Thyroid gland (tissue), 4 donors: Measurements from ENCODE around the gene CLDN11.

Experiments used
- POLR2A ChIP-seq, 2 donors: fragments of 450-650 bp; IDR thresholded peaks; one replicate each; pipeline ENCODE4 v1.6.1; 2017; ENCODE audit warnings: antibody characterized with exemption in 2 of 2, mild to moderate bottlenecking in 2 of 2, moderate library complexity in 1 of 2
- TF ChIP-seq, protein P1 (sequence below), 6 experiments: fragments of 200-600 bp in 3 of 6; fragments of 450-650 bp in 3 of 6; sonication (generic) in 3 of 6; IDR thresholded peaks; one replicate each; pipeline ENCODE4 v1.5.1; 2016 to 2019; ENCODE audit warnings: antibody characterized with exemption in 6 of 6, mild to moderate bottlenecking in 2 of 6, inconsistent platforms in 1 of 6, moderate library complexity in 1 of 6

DNA sequence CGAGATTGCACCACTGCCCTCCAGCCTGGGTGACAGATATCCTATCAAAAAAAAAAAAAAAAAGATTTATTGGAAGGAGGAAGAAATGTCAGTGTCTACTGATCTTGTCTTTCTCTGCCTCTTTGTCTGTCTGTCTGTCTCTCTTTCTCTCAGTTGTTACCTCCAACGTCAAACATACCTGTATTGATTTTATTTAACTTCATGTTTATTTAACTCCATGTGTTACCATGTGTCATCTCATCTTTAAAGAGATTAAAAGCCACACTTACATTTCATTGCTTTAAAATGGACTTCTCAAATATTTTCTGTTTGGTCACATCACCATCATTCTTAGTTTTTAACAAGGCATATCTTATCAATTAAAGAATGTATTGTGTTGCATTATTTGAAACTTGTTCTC, 9.4 kb downstream of the CLDN11 start:
- TF ChIP-seq, protein P1, sequence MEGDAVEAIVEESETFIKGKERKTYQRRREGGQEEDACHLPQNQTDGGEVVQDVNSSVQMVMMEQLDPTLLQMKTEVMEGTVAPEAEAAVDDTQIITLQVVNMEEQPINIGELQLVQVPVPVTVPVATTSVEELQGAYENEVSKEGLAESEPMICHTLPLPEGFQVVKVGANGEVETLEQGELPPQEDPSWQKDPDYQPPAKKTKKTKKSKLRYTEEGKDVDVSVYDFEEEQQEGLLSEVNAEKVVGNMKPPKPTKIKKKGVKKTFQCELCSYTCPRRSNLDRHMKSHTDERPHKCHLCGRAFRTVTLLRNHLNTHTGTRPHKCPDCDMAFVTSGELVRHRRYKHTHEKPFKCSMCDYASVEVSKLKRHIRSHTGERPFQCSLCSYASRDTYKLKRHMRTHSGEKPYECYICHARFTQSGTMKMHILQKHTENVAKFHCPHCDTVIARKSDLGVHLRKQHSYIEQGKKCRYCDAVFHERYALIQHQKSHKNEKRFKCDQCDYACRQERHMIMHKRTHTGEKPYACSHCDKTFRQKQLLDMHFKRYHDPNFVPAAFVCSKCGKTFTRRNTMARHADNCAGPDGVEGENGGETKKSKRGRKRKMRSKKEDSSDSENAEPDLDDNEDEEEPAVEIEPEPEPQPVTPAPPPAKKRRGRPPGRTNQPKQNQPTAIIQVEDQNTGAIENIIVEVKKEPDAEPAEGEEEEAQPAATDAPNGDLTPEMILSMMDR (IDR thresholded peaks at IDR 0.05) = no peak
- TF ChIP-seq POLR2A (IDR thresholded peaks at IDR 0.05) = no peak
